ENCODE data around the gene KRTAP12-3. TPM values are rescaled to one million over a fixed set of nuclear protein-coding genes. Genes with fewer than 3 reads are reported as not detected.
"Not testable (repeated sequence)": the region's sequence is repeated elsewhere in the genome, so short reads cannot be mapped to it uniquely, and the experiment has no call there.

KRTAP12-3 gene
- total RNA-seq, 1 donor from 2014 or later, result not detected

DNA sequence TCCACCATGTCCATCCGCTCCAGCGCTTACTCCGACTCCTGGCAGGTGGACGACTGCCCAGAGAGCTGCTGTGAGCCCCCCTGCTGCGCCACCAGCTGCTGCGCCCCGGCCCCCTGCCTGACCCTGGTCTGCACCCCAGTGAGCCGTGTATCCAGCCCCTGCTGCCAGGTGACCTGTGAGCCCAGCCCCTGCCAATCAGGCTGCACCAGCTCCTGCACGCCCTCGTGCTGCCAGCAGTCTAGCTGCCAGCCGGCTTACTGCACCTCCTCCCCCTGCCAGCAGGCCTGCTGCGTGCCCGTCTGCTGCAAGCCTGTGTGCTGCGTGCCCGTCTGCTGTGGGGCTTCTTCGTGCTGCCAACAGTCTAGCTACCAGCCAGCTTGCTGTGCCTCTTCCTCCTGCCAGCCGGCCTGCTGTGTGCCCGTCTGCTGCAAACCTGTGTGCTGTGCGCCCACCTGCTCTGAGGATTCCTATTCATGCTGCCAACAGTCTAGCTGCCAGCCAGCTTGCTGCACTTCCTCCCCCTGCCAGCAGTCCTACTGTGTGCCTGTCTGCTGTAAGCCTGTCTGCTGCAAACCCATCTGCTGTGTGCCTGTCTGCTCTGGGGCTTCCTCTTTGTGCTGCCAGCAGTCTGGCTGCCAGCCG lies 30.4 kb upstream of the KRTAP12-3 start:
- ATAC-seq, result not testable (repeated sequence)

GRCh38 chr21:44627831-44628233 lies 29.9 kb upstream of the KRTAP12-3 start:
- DNase-seq (ENCODE audit: low spot score); ATAC-seq: not testable (repeated sequence)

More for the DNA sequence above, 30.4 kb upstream of the KRTAP12-3 start:
- DNase-seq (ENCODE audit: low spot score), result not testable (repeated sequence)

GRCh38 chr21:44628707-44629391 lies 28.9 kb upstream of the KRTAP12-3 start:
- ATAC-seq (no peak), DNase-seq (ENCODE audit: low spot score) (no peak)

- no peak for DNase-seq (ENCODE audit: low spot score)
These were observed 27.3 kb upstream of the KRTAP12-3 start for GRCh38 chr21:44630440-44630839.

DNA sequence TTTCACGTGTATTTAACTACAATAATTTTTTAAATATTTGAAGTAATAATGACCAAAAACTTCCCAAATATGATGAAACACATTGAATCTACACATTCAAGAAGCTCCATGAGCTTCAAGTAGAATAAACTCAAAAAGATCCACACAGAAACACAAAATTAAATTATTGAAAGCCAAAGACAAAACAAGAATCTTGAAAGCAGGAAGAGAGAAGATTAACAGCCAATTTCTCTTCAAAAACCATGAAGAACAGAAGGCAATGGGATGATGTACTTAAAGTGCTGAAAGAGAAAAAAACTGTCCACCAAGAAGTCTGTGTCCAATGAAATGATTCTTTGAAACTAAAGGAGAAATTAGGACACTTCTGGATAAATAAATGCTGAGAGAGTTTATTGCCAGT lies 25.7 kb upstream of the KRTAP12-3 start:
- no peak for ATAC-seq
- DNase-seq (ENCODE audit: low spot score), result no peak

More at GRCh38 chr21:44630440-44630839, 27.3 kb upstream of the KRTAP12-3 start:
- ATAC-seq, result no peak

DNA sequence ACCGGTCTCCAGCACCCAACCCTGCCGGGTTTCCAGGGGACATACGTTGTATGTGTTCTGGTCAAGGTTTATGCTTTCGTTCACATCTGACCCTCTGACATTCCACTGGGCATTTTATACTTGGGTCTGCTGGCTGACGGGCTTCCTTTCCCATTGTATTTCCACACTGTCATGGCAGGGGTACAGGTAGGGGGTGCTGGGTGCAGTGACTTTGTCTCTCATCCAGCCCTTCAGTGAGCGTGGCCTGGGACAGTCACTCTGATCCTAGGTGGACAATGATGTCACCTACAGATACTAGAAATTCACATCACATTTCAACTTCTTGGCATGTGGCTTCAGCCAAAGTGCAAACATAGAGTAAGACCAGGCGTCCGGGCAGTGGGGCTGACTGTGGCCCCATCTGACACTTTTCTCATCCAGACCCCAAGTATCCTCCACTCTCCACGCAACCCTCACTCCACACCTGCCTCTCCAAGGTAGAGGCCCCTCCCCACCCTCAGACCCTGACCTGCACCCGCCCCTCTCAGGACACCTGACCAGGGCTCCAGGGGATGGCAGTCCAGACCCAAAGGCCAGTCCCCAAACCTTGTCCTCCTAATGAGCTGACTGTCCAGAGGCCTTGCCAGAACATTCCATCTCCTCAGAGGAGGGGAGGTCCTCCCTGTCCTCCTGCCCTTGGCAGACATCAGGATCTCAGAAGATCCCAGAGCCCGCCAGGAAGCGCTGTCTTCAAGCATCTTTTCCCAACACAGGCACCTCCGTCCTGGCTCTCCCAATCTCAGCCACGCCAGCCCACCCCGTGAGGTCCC lies 21.3 kb upstream of the KRTAP12-3 start:
- DNase-seq (ENCODE audit: low spot score) (no peak), ATAC-seq (no peak)

DNA sequence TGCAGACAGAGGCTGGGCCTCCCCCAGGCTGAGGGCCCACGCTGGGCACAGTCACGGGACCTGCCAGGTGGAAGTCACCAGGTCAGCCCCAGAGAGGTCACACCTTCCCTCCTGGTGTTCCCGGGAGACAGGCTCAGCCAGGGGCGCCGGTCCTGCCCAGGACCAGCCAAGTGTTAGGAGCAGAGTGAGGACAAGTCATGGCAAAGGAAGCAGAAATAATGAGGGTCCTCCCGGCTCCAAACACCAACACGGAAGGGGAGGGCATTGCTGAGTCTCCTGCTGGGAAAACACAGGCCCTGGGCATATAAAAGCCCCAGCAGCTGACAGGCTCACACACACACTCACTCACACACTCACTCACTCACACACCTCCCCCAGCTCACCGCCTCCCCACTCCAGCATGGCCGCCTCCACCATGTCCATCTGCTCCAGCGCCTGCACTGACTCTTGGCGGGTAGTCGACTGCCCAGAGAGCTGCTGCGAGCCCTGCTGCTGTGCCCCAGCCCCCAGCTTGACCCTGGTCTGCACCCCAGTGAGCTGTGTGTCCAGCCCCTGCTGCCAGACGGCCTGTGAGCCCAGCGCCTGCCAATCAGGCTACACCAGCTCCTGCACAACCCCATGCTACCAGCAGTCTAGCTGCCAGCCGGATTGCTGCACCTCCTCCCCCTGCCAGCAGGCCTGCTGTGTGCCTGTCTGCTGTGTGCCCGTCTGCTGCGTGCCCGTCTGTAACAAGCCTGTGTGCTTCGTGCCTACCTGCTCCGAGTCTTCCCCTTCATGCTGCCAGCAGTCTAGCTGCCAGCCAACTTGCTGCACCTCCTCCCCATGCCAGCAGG lies 20.5 kb upstream of the KRTAP12-3 start, which contains the start of gene KRTAP10-10:
TSS of gene KRTAP10-10 (plus strand) at position 339 of the 833 bp plus-strand sequence. CDS start at position 401, 62 bp downstream.
- ATAC-seq (no peak), DNase-seq (ENCODE audit: low spot score) (no peak)

GRCh38 chr21:44637851-44638348 lies 19.8 kb upstream of the KRTAP12-3 start:
- ATAC-seq, result peak; percentile 43
- not testable (repeated sequence) for DNase-seq (ENCODE audit: low spot score)

DNA sequence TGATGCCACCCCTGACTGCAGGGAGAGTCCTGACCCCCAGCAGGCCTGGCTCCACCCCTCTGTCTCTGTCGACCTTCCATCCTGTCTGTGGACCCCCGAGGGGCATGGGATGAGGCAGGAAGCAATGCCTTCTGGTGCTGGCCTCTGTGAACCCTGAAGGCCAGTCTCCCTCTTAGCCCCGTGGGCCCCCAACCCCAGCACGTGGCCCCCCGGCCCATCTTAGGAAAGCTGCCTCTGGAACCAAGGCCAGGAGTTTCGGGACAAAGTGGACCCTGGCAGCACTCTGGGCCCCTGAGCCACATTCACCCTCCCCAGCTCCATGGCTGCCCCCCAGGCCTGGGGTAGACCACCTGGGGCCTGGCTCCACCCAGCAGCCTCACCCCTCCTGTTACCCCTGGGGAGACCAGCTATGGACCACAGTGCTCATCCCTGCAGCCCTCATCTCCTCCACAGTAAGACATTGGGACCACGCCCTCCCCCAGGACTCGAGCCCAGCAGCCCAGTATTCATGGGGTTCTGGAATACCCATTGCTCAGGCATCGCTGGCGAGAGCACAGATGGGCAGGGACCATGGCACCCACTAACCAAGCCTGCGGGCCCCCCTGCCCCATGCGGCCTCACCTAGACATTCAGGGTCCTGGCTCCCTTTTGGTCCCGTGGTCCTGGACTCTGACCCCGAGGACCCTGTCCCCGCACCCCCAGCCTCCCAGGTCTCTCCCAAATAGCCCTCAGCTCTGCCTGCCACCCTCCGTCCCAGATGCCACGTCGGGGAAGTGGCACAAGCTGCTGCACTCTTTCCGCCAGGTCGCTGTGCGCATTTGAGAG lies 19.0 kb upstream of the KRTAP12-3 start:
- DNase-seq (ENCODE audit: low spot score); ATAC-seq: not testable (repeated sequence)

GRCh38 chr21:44639331-44639655 lies 18.4 kb upstream of the KRTAP12-3 start:
- ATAC-seq (no peak), DNase-seq (ENCODE audit: low spot score) (no peak)

DNA sequence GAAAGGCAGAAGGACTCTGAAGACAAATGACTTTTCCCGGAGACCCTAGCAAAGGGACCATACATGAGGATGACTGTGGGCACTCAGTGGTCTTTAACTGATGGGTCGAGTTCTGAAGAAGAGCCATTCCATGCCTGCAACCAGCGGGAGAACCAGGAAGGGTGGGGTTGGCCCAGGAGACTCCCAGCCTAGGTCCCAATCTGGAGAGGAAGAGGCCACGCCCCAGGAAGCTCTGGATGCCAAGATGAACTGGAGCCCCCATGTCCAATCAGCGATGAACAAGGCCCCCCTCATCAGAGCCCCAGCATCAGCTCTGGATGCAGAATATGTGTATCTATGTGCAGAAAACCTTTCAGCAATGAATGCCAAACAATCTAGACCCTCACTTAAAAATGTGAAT lies 17.0 kb upstream of the KRTAP12-3 start:
- ATAC-seq (no peak), DNase-seq (ENCODE audit: low spot score) (no peak)

- ATAC-seq (no peak), DNase-seq (ENCODE audit: low spot score) (no peak)
These were observed 13.9 kb upstream of the KRTAP12-3 start for GRCh38 chr21:44643741-44644310.

- no peak for DNase-seq (ENCODE audit: low spot score)
- ATAC-seq, result no peak
These were observed 12.9 kb upstream of the KRTAP12-3 start for GRCh38 chr21:44644878-44645277.

GRCh38 chr21:44646366-44647221 lies 11.1 kb upstream of the KRTAP12-3 start, which contains the start of gene KRTAP10-11:
Gene KRTAP10-11, plus strand, starts transcription at chr21:44646414. Its CDS starts 45 bp downstream, at chr21:44646459.
- DNase-seq (ENCODE audit: low spot score); ATAC-seq: not testable (repeated sequence)

DNA sequence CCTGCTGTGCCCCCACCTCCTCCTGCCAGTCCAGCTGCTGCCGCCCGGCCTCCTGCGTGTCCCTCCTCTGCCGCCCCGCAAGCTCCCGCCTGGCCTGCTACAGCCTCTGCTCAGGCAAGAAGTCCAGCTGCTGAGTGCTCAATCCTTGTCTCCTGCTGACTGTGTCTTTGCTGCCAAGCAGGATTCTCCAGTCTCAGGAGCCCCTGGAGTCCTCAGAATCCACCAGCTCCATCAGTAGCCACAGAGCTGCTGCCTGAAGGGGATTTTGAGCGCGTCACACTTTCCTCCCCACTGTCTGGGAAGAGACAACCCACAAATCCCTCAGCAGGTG lies 10.5 kb upstream of the KRTAP12-3 start:
- DNase-seq (ENCODE audit: low spot score) (no peak), ATAC-seq (no peak)

GRCh38 chr21:44648557-44649311 lies 9.0 kb upstream of the KRTAP12-3 start:
- ATAC-seq (no peak), DNase-seq (ENCODE audit: low spot score) (no peak)

DNA sequence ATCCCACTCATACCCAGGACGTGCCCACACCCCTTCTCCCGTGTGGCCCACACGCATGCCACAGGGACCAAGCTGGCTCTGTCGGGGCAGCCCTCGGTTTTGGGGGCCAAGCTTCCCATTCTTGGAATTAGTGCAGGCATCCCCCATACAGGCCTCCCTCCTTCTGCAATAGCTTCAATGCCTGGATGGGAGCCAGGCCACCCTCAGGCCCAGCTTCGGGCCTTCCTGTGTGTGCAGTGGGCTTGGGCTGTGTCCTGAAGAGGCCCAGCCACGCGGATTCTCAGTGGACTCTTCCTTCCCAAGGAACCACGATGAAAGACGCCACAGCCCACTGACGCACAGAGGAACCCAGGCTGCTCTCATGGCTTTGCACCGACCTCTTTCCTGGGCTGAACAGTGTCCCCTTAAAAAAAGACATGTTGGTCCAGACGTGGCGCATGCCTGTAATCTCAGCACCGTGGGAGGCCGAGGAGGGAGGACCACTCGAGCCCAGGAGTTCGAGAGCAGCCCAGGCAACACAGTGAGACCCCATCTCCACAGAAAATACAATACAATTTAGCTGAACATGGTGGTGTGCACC lies 8.1 kb upstream of the KRTAP12-3 start:
- DNase-seq (ENCODE audit: low spot score) (no peak), ATAC-seq (no peak)
